HEK293 (cell line): Measurements from ENCODE around the gene ITPR2.

ENCODE experiments used
- MYNN ChIP-seq: fragments of 450-650 bp; formaldehyde crosslinking; IDR thresholded peaks from 2 replicates; pipeline ENCODE4 v1.5.1; 2016; ENCODE audit warnings: missing biosample characterization, missing genetic modification characterization, borderline replicate concordance
- ZNF121 ChIP-seq: fragments of 450-650 bp; formaldehyde crosslinking; IDR thresholded peaks from 2 replicates; pipeline ENCODE4 v1.5.1; 2016; ENCODE audit warnings: missing biosample characterization, missing genetic modification characterization
- ZNF157 ChIP-seq: fragments of 450-650 bp; formaldehyde crosslinking; IDR thresholded peaks from 2 replicates; pipeline ENCODE4 v1.5.1; 2016; ENCODE audit warnings: missing biosample characterization, missing genetic modification characterization
- ZNF610 ChIP-seq: fragments of 450-650 bp; formaldehyde crosslinking; IDR thresholded peaks from 2 replicates; pipeline ENCODE4 v1.5.1; 2016; ENCODE audit warnings: missing biosample characterization, missing genetic modification characterization, borderline replicate concordance
- ZNF785 ChIP-seq: fragments of 450-650 bp; formaldehyde crosslinking; IDR thresholded peaks from 2 replicates; pipeline ENCODE4 v1.5.1; 2016; ENCODE audit warnings: missing biosample characterization, missing genetic modification characterization
- ZNF792 ChIP-seq: fragments of 450-650 bp; formaldehyde crosslinking; IDR thresholded peaks from 2 replicates; pipeline ENCODE4 v1.5.1; 2016; ENCODE audit warnings: missing biosample characterization, missing genetic modification characterization
- TF ChIP-seq, protein P1 (sequence below): fragments of 450-650 bp; formaldehyde crosslinking; IDR thresholded peaks from 2 replicates; pipeline ENCODE4 v1.5.1; 2016; ENCODE audit warnings: missing biosample characterization, missing genetic modification characterization
- TF ChIP-seq, protein P2 (sequence below): fragments of 450-650 bp; formaldehyde crosslinking; IDR thresholded peaks from 2 replicates; pipeline ENCODE4 v1.5.1; 2016; ENCODE audit warnings: missing biosample characterization, missing genetic modification characterization
- TF ChIP-seq, protein P3 (sequence below): fragments of 450-650 bp; formaldehyde crosslinking; IDR thresholded peaks from 2 replicates; pipeline ENCODE4 v1.5.1; 2016; ENCODE audit warnings: missing biosample characterization, missing genetic modification characterization
- TF ChIP-seq, protein P4 (sequence below): fragments of 450-650 bp; formaldehyde crosslinking; IDR thresholded peaks from 2 replicates; pipeline ENCODE4 v1.5.1; 2016; ENCODE audit warnings: missing biosample characterization, missing genetic modification characterization
- TF ChIP-seq, protein P5 (sequence below): fragments of 450-650 bp; formaldehyde crosslinking; IDR thresholded peaks from 2 replicates; pipeline ENCODE4 v1.5.1; 2016; ENCODE audit warnings: missing biosample characterization, missing genetic modification characterization, low read depth

DNA sequence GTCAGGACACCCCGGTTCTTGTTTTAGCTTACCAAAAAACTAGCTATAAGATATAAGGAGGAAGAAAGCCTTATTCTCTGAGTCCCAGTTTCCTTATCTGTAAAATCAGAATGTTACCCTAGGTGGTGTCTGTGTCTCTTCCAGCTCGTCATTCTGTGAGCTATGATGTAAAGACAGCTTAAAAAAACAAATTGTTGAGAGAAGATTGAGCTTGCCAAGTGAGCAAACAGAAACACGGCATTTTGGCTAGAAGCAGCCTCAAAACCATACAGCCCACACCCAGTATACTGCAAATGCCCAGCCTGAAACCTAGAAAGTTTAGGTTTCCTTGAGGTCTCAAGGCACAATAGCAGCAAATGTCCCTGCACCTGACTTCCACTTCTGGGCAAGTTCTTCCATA lies 486.3 kb downstream of the ITPR2 start:
- TF ChIP-seq ZNF785 (tag by site-specific recombination), result no peak
- no peak for TF ChIP-seq ZNF792 (tag by site-specific recombination)
- TF ChIP-seq, protein P1, sequence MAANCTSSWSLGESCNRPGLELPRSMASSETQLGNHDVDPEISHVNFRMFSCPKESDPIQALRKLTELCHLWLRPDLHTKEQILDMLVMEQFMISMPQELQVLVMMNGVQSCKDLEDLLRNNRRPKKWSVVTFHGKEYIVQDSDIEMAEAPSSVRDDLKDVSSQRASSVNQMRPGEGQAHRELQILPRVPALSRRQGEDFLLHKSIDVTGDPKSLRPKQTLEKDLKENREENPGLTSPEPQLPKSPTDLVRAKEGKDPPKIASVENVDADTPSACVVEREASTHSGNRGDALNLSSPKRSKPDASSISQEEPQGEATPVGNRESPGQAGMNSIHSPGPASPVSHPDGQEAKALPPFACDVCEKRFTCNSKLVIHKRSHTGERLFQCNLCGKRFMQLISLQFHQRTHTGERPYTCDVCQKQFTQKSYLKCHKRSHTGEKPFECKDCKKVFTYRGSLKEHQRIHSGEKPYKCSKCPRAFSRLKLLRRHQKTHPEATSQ (tag by site-specific recombination), result no peak
- TF ChIP-seq, protein P2, sequence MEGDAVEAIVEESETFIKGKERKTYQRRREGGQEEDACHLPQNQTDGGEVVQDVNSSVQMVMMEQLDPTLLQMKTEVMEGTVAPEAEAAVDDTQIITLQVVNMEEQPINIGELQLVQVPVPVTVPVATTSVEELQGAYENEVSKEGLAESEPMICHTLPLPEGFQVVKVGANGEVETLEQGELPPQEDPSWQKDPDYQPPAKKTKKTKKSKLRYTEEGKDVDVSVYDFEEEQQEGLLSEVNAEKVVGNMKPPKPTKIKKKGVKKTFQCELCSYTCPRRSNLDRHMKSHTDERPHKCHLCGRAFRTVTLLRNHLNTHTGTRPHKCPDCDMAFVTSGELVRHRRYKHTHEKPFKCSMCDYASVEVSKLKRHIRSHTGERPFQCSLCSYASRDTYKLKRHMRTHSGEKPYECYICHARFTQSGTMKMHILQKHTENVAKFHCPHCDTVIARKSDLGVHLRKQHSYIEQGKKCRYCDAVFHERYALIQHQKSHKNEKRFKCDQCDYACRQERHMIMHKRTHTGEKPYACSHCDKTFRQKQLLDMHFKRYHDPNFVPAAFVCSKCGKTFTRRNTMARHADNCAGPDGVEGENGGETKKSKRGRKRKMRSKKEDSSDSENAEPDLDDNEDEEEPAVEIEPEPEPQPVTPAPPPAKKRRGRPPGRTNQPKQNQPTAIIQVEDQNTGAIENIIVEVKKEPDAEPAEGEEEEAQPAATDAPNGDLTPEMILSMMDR (tag by site-specific recombination), result no peak
- TF ChIP-seq ZNF121 (tag by site-specific recombination), result no peak
- TF ChIP-seq ZNF610 (tag by site-specific recombination), result no peak
- TF ChIP-seq, protein P3, sequence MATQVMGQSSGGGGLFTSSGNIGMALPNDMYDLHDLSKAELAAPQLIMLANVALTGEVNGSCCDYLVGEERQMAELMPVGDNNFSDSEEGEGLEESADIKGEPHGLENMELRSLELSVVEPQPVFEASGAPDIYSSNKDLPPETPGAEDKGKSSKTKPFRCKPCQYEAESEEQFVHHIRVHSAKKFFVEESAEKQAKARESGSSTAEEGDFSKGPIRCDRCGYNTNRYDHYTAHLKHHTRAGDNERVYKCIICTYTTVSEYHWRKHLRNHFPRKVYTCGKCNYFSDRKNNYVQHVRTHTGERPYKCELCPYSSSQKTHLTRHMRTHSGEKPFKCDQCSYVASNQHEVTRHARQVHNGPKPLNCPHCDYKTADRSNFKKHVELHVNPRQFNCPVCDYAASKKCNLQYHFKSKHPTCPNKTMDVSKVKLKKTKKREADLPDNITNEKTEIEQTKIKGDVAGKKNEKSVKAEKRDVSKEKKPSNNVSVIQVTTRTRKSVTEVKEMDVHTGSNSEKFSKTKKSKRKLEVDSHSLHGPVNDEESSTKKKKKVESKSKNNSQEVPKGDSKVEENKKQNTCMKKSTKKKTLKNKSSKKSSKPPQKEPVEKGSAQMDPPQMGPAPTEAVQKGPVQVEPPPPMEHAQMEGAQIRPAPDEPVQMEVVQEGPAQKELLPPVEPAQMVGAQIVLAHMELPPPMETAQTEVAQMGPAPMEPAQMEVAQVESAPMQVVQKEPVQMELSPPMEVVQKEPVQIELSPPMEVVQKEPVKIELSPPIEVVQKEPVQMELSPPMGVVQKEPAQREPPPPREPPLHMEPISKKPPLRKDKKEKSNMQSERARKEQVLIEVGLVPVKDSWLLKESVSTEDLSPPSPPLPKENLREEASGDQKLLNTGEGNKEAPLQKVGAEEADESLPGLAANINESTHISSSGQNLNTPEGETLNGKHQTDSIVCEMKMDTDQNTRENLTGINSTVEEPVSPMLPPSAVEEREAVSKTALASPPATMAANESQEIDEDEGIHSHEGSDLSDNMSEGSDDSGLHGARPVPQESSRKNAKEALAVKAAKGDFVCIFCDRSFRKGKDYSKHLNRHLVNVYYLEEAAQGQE (tag by site-specific recombination), result no peak
- no peak for TF ChIP-seq ZNF157
- TF ChIP-seq MYNN (tag by site-specific recombination), result no peak
- TF ChIP-seq, protein P4, sequence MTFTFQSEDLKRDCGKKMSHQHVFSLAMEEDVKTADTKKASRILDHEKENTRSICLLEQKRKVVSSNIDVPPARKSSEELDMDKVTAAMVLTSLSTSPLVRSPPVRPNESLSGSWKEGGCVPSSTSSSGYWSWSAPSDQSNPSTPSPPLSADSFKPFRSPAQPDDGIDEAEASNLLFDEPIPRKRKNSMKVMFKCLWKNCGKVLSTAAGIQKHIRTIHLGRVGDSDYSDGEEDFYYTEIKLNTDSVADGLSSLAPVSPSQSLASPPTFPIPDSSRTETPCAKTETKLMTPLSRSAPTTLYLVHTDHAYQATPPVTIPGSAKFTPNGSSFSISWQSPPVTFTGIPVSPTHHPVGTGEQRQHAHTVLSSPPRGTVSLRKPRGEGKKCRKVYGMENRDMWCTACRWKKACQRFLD (tag by site-specific recombination), result no peak
- TF ChIP-seq, protein P5, sequence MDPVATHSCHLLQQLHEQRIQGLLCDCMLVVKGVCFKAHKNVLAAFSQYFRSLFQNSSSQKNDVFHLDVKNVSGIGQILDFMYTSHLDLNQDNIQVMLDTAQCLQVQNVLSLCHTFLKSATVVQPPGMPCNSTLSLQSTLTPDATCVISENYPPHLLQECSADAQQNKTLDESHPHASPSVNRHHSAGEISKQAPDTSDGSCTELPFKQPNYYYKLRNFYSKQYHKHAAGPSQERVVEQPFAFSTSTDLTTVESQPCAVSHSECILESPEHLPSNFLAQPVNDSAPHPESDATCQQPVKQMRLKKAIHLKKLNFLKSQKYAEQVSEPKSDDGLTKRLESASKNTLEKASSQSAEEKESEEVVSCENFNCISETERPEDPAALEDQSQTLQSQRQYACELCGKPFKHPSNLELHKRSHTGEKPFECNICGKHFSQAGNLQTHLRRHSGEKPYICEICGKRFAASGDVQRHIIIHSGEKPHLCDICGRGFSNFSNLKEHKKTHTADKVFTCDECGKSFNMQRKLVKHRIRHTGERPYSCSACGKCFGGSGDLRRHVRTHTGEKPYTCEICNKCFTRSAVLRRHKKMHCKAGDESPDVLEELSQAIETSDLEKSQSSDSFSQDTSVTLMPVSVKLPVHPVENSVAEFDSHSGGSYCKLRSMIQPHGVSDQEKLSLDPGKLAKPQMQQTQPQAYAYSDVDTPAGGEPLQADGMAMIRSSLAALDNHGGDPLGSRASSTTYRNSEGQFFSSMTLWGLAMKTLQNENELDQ (tag by site-specific recombination), result no peak
